Astrocyte (in vitro differentiated cells and primary cell): ENCODE results near the gene ZHX3. TPM values are rescaled to one million over a fixed set of nuclear protein-coding genes. Genes with fewer than 3 reads are reported as not detected.

ENCODE experiments used
- DNase-seq: peaks from one replicate; pipeline ENCODE4 v3.0.0-alpha.2; 2010; ENCODE audit warnings: low read depth
- FAIRE-seq: peaks from 2 replicates; lab custom pipeline; 2011; peaks lifted over from hg19 to GRCh38; lab: Jason Lieb, UNC
- H2AFZ ChIP-seq: 2 replicates; pipeline ENCODE4 v1.6.0; 2012; ENCODE audit warnings: low read depth, low read length, inconsistent platforms
- H3K27ac ChIP-seq: 2 replicates; pipeline ENCODE4 v1.5.1; 2011; ENCODE audit warnings: low read depth, low read length, inconsistent platforms
- H3K27me3 ChIP-seq: 2 replicates; pipeline ENCODE4 v1.6.0; 2011; ENCODE audit warnings: low read length, inconsistent platforms; ENCODE audit not compliant: insufficient read depth
- H3K36me3 ChIP-seq: 2 replicates; pipeline ENCODE4 v1.5.1; 2011; ENCODE audit warnings: low read length, inconsistent platforms; ENCODE audit not compliant: insufficient read depth
- H3K4me1 ChIP-seq: 2 replicates; pipeline ENCODE4 v1.5.1; 2011; ENCODE audit warnings: low read length, inconsistent platforms; ENCODE audit not compliant: insufficient read depth
- H3K4me2 ChIP-seq: 2 replicates; pipeline ENCODE4 v1.6.0; 2012; ENCODE audit warnings: low read length, inconsistent platforms
- H3K4me3 ChIP-seq: 2 replicates; pipeline ENCODE4 v1.5.1; 2011; ENCODE audit warnings: low read depth, mild to moderate bottlenecking, low read length, inconsistent platforms; ENCODE audit not compliant: insufficient read depth
- H3K79me2 ChIP-seq: 2 replicates; pipeline ENCODE4 v1.6.0; 2012; ENCODE audit warnings: mild to moderate bottlenecking, low read length, inconsistent platforms; ENCODE audit not compliant: insufficient read depth
- H3K9ac ChIP-seq: 2 replicates; pipeline ENCODE4 v1.6.0; 2012; ENCODE audit warnings: mild to moderate bottlenecking, low read length, inconsistent platforms
- H3K9me3 ChIP-seq: 2 replicates; pipeline ENCODE4 v1.5.1; 2012; ENCODE audit warnings: low read depth, mild to moderate bottlenecking, low read length, inconsistent platforms; ENCODE audit not compliant: insufficient read depth
- H4K20me1 ChIP-seq: 2 replicates; pipeline ENCODE4 v1.6.0; 2012; ENCODE audit warnings: low read length, inconsistent platforms; ENCODE audit not compliant: insufficient read depth
- H3K27ac Mint-ChIP-seq: one replicate; pipeline ENCODE4 v1.8.0; 2021; ENCODE audit warnings: mild to moderate bottlenecking, mixed read lengths; ENCODE audit not compliant: unreplicated experiment
- H3K27me3 Mint-ChIP-seq: one replicate; pipeline ENCODE4 v1.8.0; 2021; ENCODE audit warnings: low read depth, mixed read lengths; ENCODE audit not compliant: unreplicated experiment
- H3K36me3 Mint-ChIP-seq: one replicate; pipeline ENCODE4 v1.8.0; 2021; ENCODE audit warnings: low read depth, mixed read lengths; ENCODE audit not compliant: unreplicated experiment
- H3K4me1 Mint-ChIP-seq: one replicate; pipeline ENCODE4 v1.8.0; 2021; ENCODE audit warnings: low read depth, mixed read lengths; ENCODE audit not compliant: unreplicated experiment
- H3K4me3 Mint-ChIP-seq: one replicate; pipeline ENCODE4 v1.8.0; 2021; ENCODE audit warnings: mild to moderate bottlenecking, moderate library complexity, mixed read lengths; ENCODE audit not compliant: unreplicated experiment
- H3K9me3 Mint-ChIP-seq: one replicate; pipeline ENCODE4 v1.8.0; 2021; ENCODE audit warnings: mild to moderate bottlenecking, mixed read lengths; ENCODE audit not compliant: unreplicated experiment
- CTCF ChIP-seq: IDR thresholded peaks from 2 replicates; pipeline ENCODE4 v1.5.1; 2011; ENCODE audit warnings: low read depth, mild to moderate bottlenecking, inconsistent platforms, low read length, moderate library complexity; ENCODE audit not compliant: insufficient read depth
- EZH2 ChIP-seq: IDR thresholded peaks from 2 replicates; pipeline ENCODE4 v1.6.1; 2012; ENCODE audit warnings: mild to moderate bottlenecking, low read length, inconsistent platforms; ENCODE audit not compliant: insufficient read depth
- total RNA-seq: library from RNA; stranded (reverse); gene quantifications from 2 replicates; pipeline ENCODE4 v1.2.1, GENCODE V29; 2021

ZHX3 gene
- total RNA-seq, 1 donor from 2014 or later, result 41.6 TPM

DNA sequence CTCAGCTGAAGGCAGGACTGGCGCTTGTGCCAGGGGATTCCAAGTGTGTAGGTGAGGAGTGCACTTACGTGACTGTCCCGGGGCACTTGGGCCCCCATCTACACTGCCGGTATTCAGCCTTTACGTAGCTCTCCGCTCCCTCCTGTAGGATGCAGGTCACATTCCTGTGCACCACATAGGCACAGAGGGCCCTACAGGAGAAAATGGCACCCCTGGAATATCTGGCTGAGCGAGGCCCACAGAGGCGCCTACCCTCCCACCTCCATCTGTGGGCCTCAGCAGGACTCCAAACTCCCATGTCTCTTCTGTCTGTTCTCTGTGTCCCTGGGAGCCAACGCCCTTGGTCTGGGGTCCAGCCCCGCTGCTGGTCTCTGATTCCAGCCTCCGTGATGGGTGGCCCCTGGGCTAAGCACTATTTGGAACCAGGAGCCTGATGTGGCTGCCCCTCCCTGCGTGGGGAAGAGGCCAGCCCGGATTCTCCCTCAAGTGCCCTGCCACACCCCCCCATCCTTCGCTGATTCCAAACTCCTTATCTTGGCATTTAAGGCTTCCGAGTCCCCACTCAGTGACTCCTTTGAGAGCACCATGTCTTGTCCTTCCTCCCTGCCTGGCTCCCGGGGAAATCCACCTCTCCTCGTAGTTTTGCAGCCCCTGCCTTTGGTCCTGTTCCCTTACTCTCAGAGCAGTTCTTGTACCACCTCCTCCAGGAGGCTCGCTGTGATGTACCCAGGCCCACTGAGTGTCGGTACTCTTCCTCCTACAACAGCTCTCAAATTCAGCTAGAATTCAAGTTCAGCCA is 47.6 kb upstream of the ZHX3 start:
- Histone ChIP-seq H3K27me3 (peaks cover 31% of the 10 kb centered on the region), H3K4me2 (no peak overlapping the region), H3K9me3 (peaks cover 1% of the 10 kb centered on the region), H3K4me1 (no peaks in the 10 kb centered on the region), H3K36me3 (no peaks in the 10 kb centered on the region), H3K9ac (no peak overlapping the region), H2AFZ (no peak overlapping the region), H3K4me3 (no peak overlapping the region), H3K27ac (no peak overlapping the region), H3K79me2 (no peaks in the 10 kb centered on the region), H4K20me1 (no peaks in the 10 kb centered on the region)
- no peak for FAIRE-seq
- Mint-ChIP-seq H3K4me1 (no peaks in the 10 kb centered on the region), H3K4me3 (peak overlapping the region; percentile 63), H3K27ac (no peak overlapping the region), H3K27me3 (peaks cover 40% of the 10 kb centered on the region), H3K36me3 (peaks cover 4% of the 10 kb centered on the region), H3K9me3 (peaks cover 5% of the 10 kb centered on the region)
- no peak for DNase-seq
- TF ChIP-seq EZH2, result no peak
- TF ChIP-seq CTCF, result no peak

GRCh38 chr20:41364236-41364855 is 46.8 kb upstream of the ZHX3 start:
- no peak overlapping the region for H3K4me3 ChIP-seq
- no peak overlapping the region for H3K9ac ChIP-seq
- H3K27me3 ChIP-seq, result peaks cover 30% of the 10 kb centered on the region
- no peak overlapping the region for H2AFZ ChIP-seq
- H4K20me1 ChIP-seq, result no peaks in the 10 kb centered on the region
- peaks cover 33% of the 10 kb centered on the region for H3K27me3 Mint-ChIP-seq
- no peaks in the 10 kb centered on the region for H3K9me3 ChIP-seq
- FAIRE-seq (no peak), DNase-seq (no peak)
- peaks cover 2% of the 10 kb centered on the region for H3K9me3 Mint-ChIP-seq
- no peak overlapping the region for H3K4me3 Mint-ChIP-seq
- no peaks in the 10 kb centered on the region for H3K36me3 ChIP-seq
- no peaks in the 10 kb centered on the region for H3K4me1 ChIP-seq
- H3K4me2 ChIP-seq, result no peak overlapping the region
- no peak overlapping the region for H3K27ac ChIP-seq
- H3K36me3 Mint-ChIP-seq, result peaks cover 8% of the 10 kb centered on the region
- no peaks in the 10 kb centered on the region for H3K4me1 Mint-ChIP-seq
- no peaks in the 10 kb centered on the region for H3K79me2 ChIP-seq
- no peak overlapping the region for H3K27ac Mint-ChIP-seq
- TF ChIP-seq CTCF (no peak), EZH2 (no peak)

DNA sequence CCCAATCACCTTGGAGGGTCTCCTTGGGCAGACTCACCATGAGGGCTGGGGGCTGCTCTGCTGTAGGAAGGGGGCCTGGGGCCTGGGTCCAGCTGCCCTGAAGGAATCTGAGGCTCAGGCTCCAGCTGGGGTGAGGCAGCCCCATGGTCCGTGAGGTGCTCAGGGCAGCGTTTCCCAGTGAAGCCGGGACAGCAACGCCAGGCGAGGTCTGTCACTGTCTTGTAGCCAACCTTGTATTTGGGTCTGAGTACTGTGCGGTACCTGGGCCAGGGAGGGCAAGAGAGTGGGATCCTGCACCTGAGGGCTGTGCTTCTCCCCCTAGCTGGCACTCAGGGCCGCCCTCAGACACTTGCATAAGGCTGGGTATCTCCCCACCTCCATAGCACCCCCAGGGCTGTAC is 46.1 kb upstream of the ZHX3 start:
- Mint-ChIP-seq H3K9me3 (no peaks in the 10 kb centered on the region), H3K4me1 (no peaks in the 10 kb centered on the region), H3K27me3 (peaks cover 29% of the 10 kb centered on the region), H3K27ac (no peak overlapping the region), H3K36me3 (peaks cover 9% of the 10 kb centered on the region), H3K4me3 (no peak overlapping the region)
- Histone ChIP-seq H3K9ac (no peak overlapping the region), H3K9me3 (no peaks in the 10 kb centered on the region), H3K4me1 (no peaks in the 10 kb centered on the region), H4K20me1 (no peaks in the 10 kb centered on the region), H3K27ac (no peak overlapping the region), H3K79me2 (no peaks in the 10 kb centered on the region), H2AFZ (no peak overlapping the region), H3K4me3 (no peak overlapping the region), H3K4me2 (no peak overlapping the region), H3K36me3 (no peaks in the 10 kb centered on the region), H3K27me3 (peaks cover 27% of the 10 kb centered on the region)
- no peak for TF ChIP-seq EZH2
- no peak for TF ChIP-seq CTCF
- no peak for FAIRE-seq
- DNase-seq, result no peak
